NOMO-1 treated with DMSO at 0.1 percent for 48 hours (cell line): ENCODE measurements around the gene PPP3CB.
A peak's percentile ranks its signal among the peaks of the same experiment; 100 is the strongest.

Source experiments
- DNase-seq: peaks from one replicate; lab custom pipeline; 2025; ENCODE audit not compliant: unreplicated experiment; lab: John Stamatoyannopoulos, UW

Gene PPP3CB

GRCh38 chr10:73495884-73496674, at the start of gene PPP3CB:
Gene PPP3CB, minus strand, starts transcription at chr10:73496024. Its CDS starts 135 bp downstream, at chr10:73495889.
- peak; percentile 90 for DNase-seq

- DNase-seq = no peak
Observed at GRCh38 chr10:73545357-73545756, 49.5 kb upstream of the PPP3CB start.

- no peak for DNase-seq
Observed at GRCh38 chr10:73537709-73538108, 41.9 kb upstream of the PPP3CB start.

GRCh38 chr10:73537288-73537687, 41.5 kb upstream of the PPP3CB start:
- no peak for DNase-seq

GRCh38 chr10:73534857-73535256, 39.0 kb upstream of the PPP3CB start:
- no peak for DNase-seq

- peak; percentile 86 for DNase-seq
Observed at GRCh38 chr10:73529089-73529832, 33.4 kb upstream of the PPP3CB start.

GRCh38 chr10:73522263-73522662, 26.4 kb upstream of the PPP3CB start:
- no peak for DNase-seq

GRCh38 chr10:73519336-73519735, 23.5 kb upstream of the PPP3CB start:
- no peak for DNase-seq

GRCh38 chr10:73517166-73517888, 21.5 kb upstream of the PPP3CB start:
- no peak for DNase-seq

GRCh38 chr10:73512207-73512743, 16.5 kb upstream of the PPP3CB start:
- DNase-seq = no peak

GRCh38 chr10:73509695-73510094, 13.9 kb upstream of the PPP3CB start:
- DNase-seq = no peak

- no peak for DNase-seq
Observed at GRCh38 chr10:73506491-73506890, 10.7 kb upstream of the PPP3CB start.

GRCh38 chr10:73506074-73506473, 10.2 kb upstream of the PPP3CB start:
- DNase-seq = no peak

- DNase-seq = no peak
Observed at GRCh38 chr10:73503037-73503436, 7.2 kb upstream of the PPP3CB start.

- peak; percentile 65 for DNase-seq
Observed at GRCh38 chr10:73501651-73502050, 5.8 kb upstream of the PPP3CB start.

- DNase-seq = no peak
Observed at GRCh38 chr10:73497623-73498022, 1.8 kb upstream of the PPP3CB start.

GRCh38 chr10:73495226-73495883, 469 bp downstream of the PPP3CB start:
- peak; percentile 86 for DNase-seq

GRCh38 chr10:73494877-73495225, 973 bp downstream of the PPP3CB start:
- no peak for DNase-seq

GRCh38 chr10:73494213-73494612, 1.6 kb downstream of the PPP3CB start:
- DNase-seq = no peak

GRCh38 chr10:73493781-73494180, 2.0 kb downstream of the PPP3CB start:
- no peak for DNase-seq

GRCh38 chr10:73486601-73487000, 9.2 kb downstream of the PPP3CB start:
- no peak for DNase-seq
